BLaER1 (cell line): ENCODE measurements around the gene FOXP1.

Source experiments
- H3K27ac ChIP-seq: shearing (Covaris generic); formaldehyde crosslinking; 2 replicates; pipeline ENCODE4 v1.8.1; 2022
- H3K27me3 ChIP-seq: shearing (Covaris generic); formaldehyde crosslinking; 2 replicates; pipeline ENCODE4 v1.8.1; 2022
- H3K36me3 ChIP-seq: shearing (Covaris generic); formaldehyde crosslinking; 2 replicates; pipeline ENCODE4 v1.8.1; 2022
- H3K4me1 ChIP-seq: shearing (Covaris generic); formaldehyde crosslinking; 2 replicates; pipeline ENCODE4 v1.8.1; 2022
- H3K4me2 ChIP-seq: shearing (Covaris generic); formaldehyde crosslinking; 2 replicates; pipeline ENCODE4 v1.8.1; 2022
- H3K4me3 ChIP-seq: shearing (Covaris generic); formaldehyde crosslinking; 2 replicates; pipeline ENCODE4 v1.8.1; 2022
- H3K9ac ChIP-seq: shearing (Covaris generic); formaldehyde crosslinking; 2 replicates; pipeline ENCODE4 v1.8.1; 2022
- H3K9me3 ChIP-seq: shearing (Covaris generic); formaldehyde crosslinking; 2 replicates; pipeline ENCODE4 v1.8.1; 2022
- H4K20me1 ChIP-seq: shearing (Covaris generic); formaldehyde crosslinking; 2 replicates; pipeline ENCODE4 v1.8.1; 2022
- Cebpa-rat ChIP-seq: shearing (Covaris generic); IDR thresholded peaks from 2 replicates; pipeline ENCODE4 v1.8.1; 2022

FOXP1 gene

GRCh38 chr3:71074423-71074822 is 509.1 kb downstream of the FOXP1 start:
- Histone ChIP-seq H3K36me3 (no peaks in the 10 kb centered on the region; the same call in 1 of the 2 replicates), H3K9ac (no peak overlapping the region), H3K4me3 (no peak overlapping the region), H3K9me3 (no peaks in the 10 kb centered on the region), H4K20me1 (peaks cover 87% of the 10 kb centered on the region), H3K4me2 (no peak overlapping the region), H3K27ac (no peak overlapping the region), H3K27me3 (no peaks in the 10 kb centered on the region), H3K4me1 (peaks cover 11% of the 10 kb centered on the region; the same call in 1 of the 2 replicates)
- no peak for TF ChIP-seq Cebpa-rat

GRCh38 chr3:71072986-71073385 is 510.5 kb downstream of the FOXP1 start:
- TF ChIP-seq Cebpa-rat: no peak
- Histone ChIP-seq H3K9me3 (no peaks in the 10 kb centered on the region), H3K36me3 (no peaks in the 10 kb centered on the region; the same call in 1 of the 2 replicates), H3K4me2 (no peak overlapping the region), H4K20me1 (peaks cover 91% of the 10 kb centered on the region), H3K4me1 (peaks cover 10% of the 10 kb centered on the region), H3K27me3 (peaks cover 6% of the 10 kb centered on the region; the same call in 1 of the 2 replicates), H3K9ac (no peak overlapping the region), H3K4me3 (no peak overlapping the region), H3K27ac (no peak overlapping the region)

- H3K27ac ChIP-seq: no peak overlapping the region
Measured at GRCh38 chr3:71072287-71072686, 511.2 kb downstream of the FOXP1 start.

GRCh38 chr3:71070497-71071463 is 512.7 kb downstream of the FOXP1 start:
- Histone ChIP-seq H3K4me2 (no peak overlapping the region), H3K4me3 (no peak overlapping the region), H3K27me3 (peaks cover 25% of the 10 kb centered on the region), H3K27ac (no peak overlapping the region), H3K9ac (no peak overlapping the region), H3K36me3 (no peaks in the 10 kb centered on the region; the same call in 1 of the 2 replicates), H4K20me1 (peaks cover 95% of the 10 kb centered on the region), H3K4me1 (peaks cover 32% of the 10 kb centered on the region), H3K9me3 (no peaks in the 10 kb centered on the region)
- TF ChIP-seq Cebpa-rat: no peak

More at GRCh38 chr3:71072287-71072686, 511.2 kb downstream of the FOXP1 start:
- Histone ChIP-seq H3K27me3 (peaks cover 10% of the 10 kb centered on the region), H3K4me2 (no peak overlapping the region), H3K4me1 (peaks cover 17% of the 10 kb centered on the region), H3K36me3 (no peaks in the 10 kb centered on the region; the same call in 1 of the 2 replicates), H3K9me3 (no peaks in the 10 kb centered on the region), H3K4me3 (no peak overlapping the region), H4K20me1 (peaks cover 95% of the 10 kb centered on the region), H3K9ac (no peak overlapping the region)
- TF ChIP-seq Cebpa-rat: no peak

GRCh38 chr3:71069797-71070196 is 513.7 kb downstream of the FOXP1 start:
- Histone ChIP-seq H4K20me1 (peaks cover 96% of the 10 kb centered on the region), H3K9ac (no peak overlapping the region), H3K27ac (no peak overlapping the region), H3K36me3 (no peaks in the 10 kb centered on the region; the same call in 1 of the 2 replicates), H3K27me3 (peaks cover 35% of the 10 kb centered on the region), H3K4me2 (no peak overlapping the region), H3K4me1 (peaks cover 39% of the 10 kb centered on the region), H3K9me3 (no peaks in the 10 kb centered on the region), H3K4me3 (no peak overlapping the region)
- TF ChIP-seq Cebpa-rat: no peak

- no peak overlapping the region for H3K4me3 ChIP-seq
- TF ChIP-seq Cebpa-rat: no peak
- H3K9me3 ChIP-seq: no peaks in the 10 kb centered on the region
- no peak overlapping the region for H3K4me2 ChIP-seq
- H3K4me1 ChIP-seq: peaks cover 53% of the 10 kb centered on the region
- peaks cover 52% of the 10 kb centered on the region for H3K27me3 ChIP-seq
- no peaks in the 10 kb centered on the region for H3K36me3 ChIP-seq
- peaks cover 100% of the 10 kb centered on the region for H4K20me1 ChIP-seq
- H3K9ac ChIP-seq: no peak overlapping the region
- H3K27ac ChIP-seq: no peak overlapping the region
Measured at GRCh38 chr3:71067977-71068654, 515.4 kb downstream of the FOXP1 start.

- Histone ChIP-seq H3K9me3 (no peaks in the 10 kb centered on the region), H4K20me1 (peaks cover 100% of the 10 kb centered on the region), H3K4me3 (no peak overlapping the region), H3K36me3 (no peaks in the 10 kb centered on the region), H3K9ac (no peak overlapping the region), H3K27me3 (peaks cover 65% of the 10 kb centered on the region), H3K4me2 (peak overlapping the region; percentile 89), H3K4me1 (peaks cover 53% of the 10 kb centered on the region), H3K27ac (no peak overlapping the region)
- peak; percentile 72; the same call in 1 of the 2 replicates for TF ChIP-seq Cebpa-rat
Measured at GRCh38 chr3:71066849-71067261, 516.7 kb downstream of the FOXP1 start.

GRCh38 chr3:71066356-71066755 is 517.2 kb downstream of the FOXP1 start:
- Histone ChIP-seq H3K4me1 (peaks cover 53% of the 10 kb centered on the region), H3K27ac (no peak overlapping the region), H3K9ac (no peak overlapping the region), H3K9me3 (no peaks in the 10 kb centered on the region), H3K36me3 (no peaks in the 10 kb centered on the region), H3K27me3 (peaks cover 70% of the 10 kb centered on the region), H3K4me3 (no peak overlapping the region), H4K20me1 (peaks cover 100% of the 10 kb centered on the region), H3K4me2 (peak overlapping the region; percentile 89)
- TF ChIP-seq Cebpa-rat: no peak

GRCh38 chr3:71065764-71066013 is 517.8 kb downstream of the FOXP1 start:
- no peak overlapping the region for H3K9ac ChIP-seq
- H3K4me1 ChIP-seq: peaks cover 53% of the 10 kb centered on the region
- H3K4me2 ChIP-seq: peak overlapping the region; percentile 89
- H3K9me3 ChIP-seq: no peaks in the 10 kb centered on the region
- no peak overlapping the region for H3K27ac ChIP-seq
- H3K4me3 ChIP-seq: peak overlapping the region; percentile 69
- H3K36me3 ChIP-seq: no peaks in the 10 kb centered on the region
- peaks cover 76% of the 10 kb centered on the region for H3K27me3 ChIP-seq
- peaks cover 100% of the 10 kb centered on the region for H4K20me1 ChIP-seq
- no peak for TF ChIP-seq Cebpa-rat
